GM23338 (cell line): Measurements from ENCODE around the gene CAPN7.

ENCODE experiments used
- CREB1 ChIP-seq: fragments of 250-450 bp; sonication (Bioruptor Pico); IDR thresholded peaks from 2 replicates; pipeline ENCODE4 v1.5.0; 2020; ENCODE audit warnings: low read depth, mild to moderate bottlenecking, moderate library complexity
- CTCF ChIP-seq, 2 experiments: fragments of 200-600 bp in 1 of 2; sonication (generic) in 1 of 2; conservative IDR thresholded peaks; 2 replicates each; pipeline versions ENCODE4 v1.5.1 to v1.6.1; 2016 to 2017; ENCODE audit warnings: antibody characterized with exemption in 2 of 2, low read depth in 2 of 2, mild to moderate bottlenecking in 2 of 2, moderate library complexity in 1 of 2
- EZH2 ChIP-seq: fragments of 200-600 bp; sonication (generic); IDR thresholded peaks from one replicate; pipeline ENCODE4 v1.8.0; 2017; ENCODE audit warnings: antibody characterized with exemption, mild to moderate bottlenecking, low read depth; ENCODE audit not compliant: unreplicated experiment
- EZH2phosphoT487 ChIP-seq: fragments of 200-600 bp; sonication (generic); IDR thresholded peaks from one replicate; pipeline ENCODE4 v1.8.1; 2018; ENCODE audit warnings: antibody characterized with exemption; ENCODE audit not compliant: unreplicated experiment
- POLR2AphosphoS5 ChIP-seq: IDR thresholded peaks from 2 replicates; pipeline ENCODE4 v1.6.1; 2016; ENCODE audit warnings: antibody characterized with exemption, low read depth

- TF ChIP-seq CTCF (conservative IDR thresholded peaks at IDR 0.05; ENCODE audit: low read depth in 2 of 2), result no peak
- TF ChIP-seq EZH2phosphoT487, result no peak
- TF ChIP-seq POLR2AphosphoS5, result no peak
- no peak for TF ChIP-seq EZH2
- TF ChIP-seq CREB1, result no peak
Observed at GRCh38 chr3:15229262-15229661, 23.2 kb downstream of the CAPN7 start.
